Measurements from ENCODE around the gene GMEB2. TPM values are rescaled to one million over a fixed set of nuclear protein-coding genes. Genes with fewer than 3 reads are reported as not detected.

GMEB2 gene
- polyA plus RNA-seq, 1 of the 3 experiments (the other 2 are of a cell fraction), result 6.5 TPM

DNA sequence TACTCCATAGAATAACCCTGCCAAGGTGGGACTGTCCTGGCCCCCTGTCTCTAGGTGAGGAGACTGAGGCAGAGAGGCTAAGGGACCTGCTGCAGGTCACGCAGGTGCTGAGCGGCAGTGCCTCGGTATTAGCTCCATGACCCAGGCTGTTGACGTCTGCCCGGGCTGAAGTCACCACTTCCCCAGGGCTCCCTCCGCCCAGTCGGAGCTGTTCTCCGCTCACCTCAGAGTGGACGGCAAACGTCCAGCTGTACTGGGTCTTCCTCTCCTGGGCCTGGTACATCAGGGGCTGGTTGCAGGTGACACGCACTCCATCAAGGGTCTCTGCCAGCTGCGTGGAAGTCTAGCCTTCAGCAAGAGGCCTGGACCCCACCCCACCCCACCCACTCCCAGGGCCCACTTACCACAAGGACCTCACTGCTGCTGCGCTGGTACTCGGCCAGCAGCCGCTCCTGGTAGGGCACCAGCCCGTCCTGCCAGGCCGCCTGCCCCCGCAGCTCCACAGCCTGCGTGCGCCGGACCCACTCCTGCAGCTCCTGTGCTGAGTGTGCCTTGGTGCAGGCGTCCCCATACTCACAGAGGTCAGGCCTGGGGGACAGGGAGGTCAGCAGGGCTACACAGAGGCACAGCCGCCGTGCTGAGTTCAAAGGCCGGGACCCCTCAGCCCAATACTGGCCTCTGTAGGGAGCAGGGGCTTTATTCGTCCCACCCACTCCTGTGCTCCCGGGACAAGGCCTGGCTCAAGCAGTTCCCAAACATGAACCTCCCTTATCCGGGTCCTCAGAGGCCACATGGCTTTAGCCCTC is 56.4 kb downstream of the GMEB2 start:
- no peak for TF ChIP-seq NRF1 (IDR thresholded peaks at IDR 0.05; ENCODE audit: low read depth, low read length)
- no peak for TF ChIP-seq EZH2phosphoT487 (IDR thresholded peaks at IDR 0.05; ENCODE audit: borderline replicate concordance, low read depth)
- no peak for TF ChIP-seq GATA2 (CRISPR knock-in tag; IDR thresholded peaks at IDR 0.05)
- TF ChIP-seq, protein P1, sequence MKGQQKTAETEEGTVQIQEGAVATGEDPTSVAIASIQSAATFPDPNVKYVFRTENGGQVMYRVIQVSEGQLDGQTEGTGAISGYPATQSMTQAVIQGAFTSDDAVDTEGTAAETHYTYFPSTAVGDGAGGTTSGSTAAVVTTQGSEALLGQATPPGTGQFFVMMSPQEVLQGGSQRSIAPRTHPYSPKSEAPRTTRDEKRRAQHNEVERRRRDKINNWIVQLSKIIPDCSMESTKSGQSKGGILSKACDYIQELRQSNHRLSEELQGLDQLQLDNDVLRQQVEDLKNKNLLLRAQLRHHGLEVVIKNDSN (IDR thresholded peaks at IDR 0.05; ENCODE audit: borderline replicate concordance, low read depth), result no peak
- TF ChIP-seq ELF1 (IDR thresholded peaks at IDR 0.05), result no peak
- no peak for TF ChIP-seq POLR2AphosphoS5 (IDR thresholded peaks at IDR 0.05; ENCODE audit: low read depth, low read length)
- no peak for TF ChIP-seq RFX5 (IDR thresholded peaks at IDR 0.05; ENCODE audit: low read length)
- TF ChIP-seq YY1 (IDR thresholded peaks at IDR 0.05; ENCODE audit: low read depth), result no peak
- no peak for TF ChIP-seq NFIC (IDR thresholded peaks at IDR 0.05; ENCODE audit: borderline replicate concordance)
- TF ChIP-seq, protein P2, sequence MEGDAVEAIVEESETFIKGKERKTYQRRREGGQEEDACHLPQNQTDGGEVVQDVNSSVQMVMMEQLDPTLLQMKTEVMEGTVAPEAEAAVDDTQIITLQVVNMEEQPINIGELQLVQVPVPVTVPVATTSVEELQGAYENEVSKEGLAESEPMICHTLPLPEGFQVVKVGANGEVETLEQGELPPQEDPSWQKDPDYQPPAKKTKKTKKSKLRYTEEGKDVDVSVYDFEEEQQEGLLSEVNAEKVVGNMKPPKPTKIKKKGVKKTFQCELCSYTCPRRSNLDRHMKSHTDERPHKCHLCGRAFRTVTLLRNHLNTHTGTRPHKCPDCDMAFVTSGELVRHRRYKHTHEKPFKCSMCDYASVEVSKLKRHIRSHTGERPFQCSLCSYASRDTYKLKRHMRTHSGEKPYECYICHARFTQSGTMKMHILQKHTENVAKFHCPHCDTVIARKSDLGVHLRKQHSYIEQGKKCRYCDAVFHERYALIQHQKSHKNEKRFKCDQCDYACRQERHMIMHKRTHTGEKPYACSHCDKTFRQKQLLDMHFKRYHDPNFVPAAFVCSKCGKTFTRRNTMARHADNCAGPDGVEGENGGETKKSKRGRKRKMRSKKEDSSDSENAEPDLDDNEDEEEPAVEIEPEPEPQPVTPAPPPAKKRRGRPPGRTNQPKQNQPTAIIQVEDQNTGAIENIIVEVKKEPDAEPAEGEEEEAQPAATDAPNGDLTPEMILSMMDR (IDR thresholded peaks at IDR 0.05), result no peak
- TF ChIP-seq TAF1 (IDR thresholded peaks at IDR 0.05; ENCODE audit: borderline replicate concordance, low read depth, low read length), result no peak
- no peak for TF ChIP-seq RXRA (IDR thresholded peaks at IDR 0.05; ENCODE audit: borderline replicate concordance, low read depth)
- TF ChIP-seq FOXM1 (IDR thresholded peaks at IDR 0.05; ENCODE audit: low read depth), result no peak
- TF ChIP-seq EP300 (IDR thresholded peaks at IDR 0.05; ENCODE audit: borderline replicate concordance in 1 of 2, low read depth in 1 of 2, low read length in 1 of 2), result no peak
- Histone ChIP-seq H3F3A (replicated peaks; ENCODE audit: insufficient read depth) (no peaks in the 10 kb centered on the region), H3K9me3 (no peaks in the 10 kb centered on the region), H3K4me3 (ENCODE audit: low read depth in 2 of 2, low read length in 1 of 2) (no peak overlapping the region), H3K27me3 (ENCODE audit: insufficient read depth) (no peaks in the 10 kb centered on the region), H3K36me3 (replicated peaks in 1 of 2; ENCODE audit: control insufficient read depth in 1 of 2, insufficient read depth in 2 of 2, low read length in 1 of 2) (peaks cover 0 to 17% of the 10 kb centered on the region in 2 experiments), H3K4me1 (ENCODE audit: control insufficient read depth in 1 of 2, insufficient read depth in 2 of 2, low read depth in 1 of 2, low read length in 1 of 2) (peaks cover 3 to 15% of the 10 kb centered on the region in 2 experiments; a peak in 2 of 4 replicates), H4K20me1 (ENCODE audit: insufficient read depth) (no peaks in the 10 kb centered on the region), H2AFZ (ENCODE audit: low read depth) (no peak overlapping the region), H3K9ac (no peak overlapping the region), H3K79me2 (ENCODE audit: insufficient read depth) (peaks cover 8% of the 10 kb centered on the region; the same call in 1 of the 2 replicates), H3K9me2 (no peaks in the 10 kb centered on the region), H3K27ac (ENCODE audit: low read depth in 2 of 2, low read length in 1 of 2) (no peak overlapping the region), H3K4me2 (no peak overlapping the region)
- DNase-seq, result no peak
- 95% methylated on average over 17 of the region's 28 CpGs for WGBS (ENCODE audit: low lambda C conversion rate)
- CTCF ChIA-PET, result no interaction called here
- POLR2A ChIA-PET, result no interaction called here
